Hepatocyte (in vitro differentiated cells): Measurements from ENCODE around the gene RIN2. TPM values are rescaled to one million over a fixed set of nuclear protein-coding genes. Genes with fewer than 3 reads are reported as not detected.

Source experiments
- DNase-seq: peaks from one replicate; pipeline ENCODE4 v3.0.0-alpha.2; 2016; ENCODE audit warnings: low spot score
- H2AFZ ChIP-seq: fragments of 200-600 bp; sonication (generic); 2 replicates; pipeline ENCODE4 v1.6.0; 2016; ENCODE audit warnings: antibody characterized with exemption, mild to moderate bottlenecking
- H3K27ac ChIP-seq: fragments of 200-600 bp; sonication (generic); 2 replicates; pipeline ENCODE4 v1.5.1; 2016; ENCODE audit warnings: mild to moderate bottlenecking
- H3K27me3 ChIP-seq: fragments of 200-600 bp; sonication (generic); 2 replicates; pipeline ENCODE4 v1.6.1; 2016
- H3K36me3 ChIP-seq: fragments of 200-600 bp; sonication (generic); replicated peaks from 2 replicates; pipeline ENCODE4 v1.5.1; 2016; ENCODE audit warnings: low read depth; ENCODE audit not compliant: insufficient read depth
- H3K4me1 ChIP-seq: fragments of 200-600 bp; sonication (generic); 2 replicates; pipeline ENCODE4 v1.5.1; 2016; ENCODE audit warnings: mild to moderate bottlenecking, moderate library complexity; ENCODE audit not compliant: insufficient read depth
- H3K4me2 ChIP-seq: fragments of 200-600 bp; sonication (generic); 2 replicates; pipeline ENCODE4 v1.6.0; 2016
- H3K4me3 ChIP-seq: fragments of 200-600 bp; sonication (generic); 2 replicates; pipeline ENCODE4 v1.5.1; 2016; ENCODE audit warnings: mild to moderate bottlenecking
- H3K79me2 ChIP-seq: fragments of 200-600 bp; sonication (generic); 2 replicates; pipeline ENCODE4 v1.6.0; 2017; ENCODE audit warnings: mild to moderate bottlenecking
- H3K9me2 ChIP-seq: fragments of 200-600 bp; sonication (generic); replicated peaks from 2 replicates; pipeline ENCODE4 v1.6.0; 2017; ENCODE audit warnings: mild to moderate bottlenecking; ENCODE audit not compliant: insufficient read depth
- H3K9me3 ChIP-seq: fragments of 200-600 bp; sonication (generic); 2 replicates; pipeline ENCODE4 v1.5.1; 2016; ENCODE audit warnings: low read depth, mild to moderate bottlenecking
- H4K20me1 ChIP-seq: fragments of 200-600 bp; sonication (generic); 2 replicates; pipeline ENCODE4 v1.6.0; 2016; ENCODE audit warnings: mild to moderate bottlenecking; ENCODE audit not compliant: insufficient read depth, poor library complexity, severe bottlenecking
- CTCF ChIP-seq: fragments of 200-600 bp; sonication (generic); IDR thresholded peaks from 2 replicates; pipeline ENCODE4 v1.5.1; 2016; ENCODE audit warnings: antibody characterized with exemption, mild to moderate bottlenecking; ENCODE audit not compliant: poor library complexity
- EZH2 ChIP-seq: fragments of 200-600 bp; sonication (generic); IDR thresholded peaks from 2 replicates; pipeline ENCODE4 v1.6.1; 2016; ENCODE audit warnings: antibody characterized with exemption, mild to moderate bottlenecking, borderline replicate concordance
- EZH2phosphoT487 ChIP-seq: fragments of 200-600 bp; sonication (generic); IDR thresholded peaks from one replicate; pipeline ENCODE4 v1.6.1; 2018; ENCODE audit warnings: antibody characterized with exemption, mild to moderate bottlenecking, low read depth, moderate library complexity; ENCODE audit not compliant: unreplicated experiment, severe bottlenecking
- WGBS: methylation state at CpG from one replicate; pipeline ENCODE4 v1.1.6; 2016; ENCODE audit warnings: low lambda C conversion rate; ENCODE audit errors: missing lambda C conversion rate; 5-methylcytosine and 5-hydroxymethylcytosine counted together
- polyA plus RNA-seq: library from polyadenylated mRNA; unstranded; fragments of >200 nt; fragmentation: Nextera tagmentation; extraction: Ambion mirVana; gene quantifications from 2 replicates; pipeline ENCODE4 v1.2.1, GENCODE V29; 2016
- total RNA-seq: library from RNA; depleted of rRNA; stranded (reverse); fragments of >200 nt; gene quantifications from 2 replicates; pipeline ENCODE4 v1.2.3, GENCODE V29; 2014

The RIN2 gene
- total and polyA plus RNA-seq, 2 experiments from 2014 or later, result 24.5 to 39.0 TPM

GRCh38 chr20:19784511-19785172 is 26.6 kb downstream of the RIN2 start:
- DNase-seq, result peak; percentile 90
- no peaks in the 10 kb centered on the region for H3K36me3 ChIP-seq
- H3K4me3 ChIP-seq, result no peak overlapping the region
- TF ChIP-seq EZH2 (no peak), EZH2phosphoT487 (no peak), CTCF (peak; percentile 89)
- H3K9me3 ChIP-seq, result no peaks in the 10 kb centered on the region
- peak overlapping the region; percentile 60 for H3K4me2 ChIP-seq
- 10% methylated on average over 11 of the region's 11 CpGs for WGBS
- no peaks in the 10 kb centered on the region for H3K9me2 ChIP-seq
- H3K4me1 ChIP-seq, result peaks cover 29% of the 10 kb centered on the region
- H3K79me2 ChIP-seq, result peaks cover 7% of the 10 kb centered on the region
- no peak overlapping the region for H2AFZ ChIP-seq
- peak overlapping the region; percentile 75 for H3K27ac ChIP-seq
- H4K20me1 ChIP-seq, result no peaks in the 10 kb centered on the region
- H3K27me3 ChIP-seq, result no peaks in the 10 kb centered on the region

GRCh38 chr20:19785173-19785982 is 27.3 kb downstream of the RIN2 start:
- Histone ChIP-seq H4K20me1 (no peaks in the 10 kb centered on the region), H3K9me2 (no peaks in the 10 kb centered on the region), H3K4me2 (peak overlapping the region; percentile 45), H3K9me3 (no peaks in the 10 kb centered on the region), H3K4me1 (peaks cover 29% of the 10 kb centered on the region), H3K27ac (peak overlapping the region; percentile 75), H3K79me2 (peaks cover 9% of the 10 kb centered on the region), H3K4me3 (no peak overlapping the region), H3K27me3 (no peaks in the 10 kb centered on the region), H3K36me3 (no peaks in the 10 kb centered on the region), H2AFZ (no peak overlapping the region)
- WGBS, result 59% methylated on average over 5 of the region's 5 CpGs
- no peak for TF ChIP-seq CTCF
- TF ChIP-seq EZH2phosphoT487, result no peak
- TF ChIP-seq EZH2, result no peak
- no peak for DNase-seq

- H3K27ac ChIP-seq, result peak overlapping the region; percentile 75
- no peak overlapping the region for H2AFZ ChIP-seq
Measured at GRCh38 chr20:19785983-19786285, 27.9 kb downstream of the RIN2 start.

More at GRCh38 chr20:19785983-19786285, 27.9 kb downstream of the RIN2 start:
- peaks cover 29% of the 10 kb centered on the region for H3K4me1 ChIP-seq
- no peaks in the 10 kb centered on the region for H3K27me3 ChIP-seq
- H3K79me2 ChIP-seq, result peaks cover 14% of the 10 kb centered on the region
- H3K9me3 ChIP-seq, result no peaks in the 10 kb centered on the region
- WGBS, result 97% methylated on average over 1 of the region's 1 CpG
- no peaks in the 10 kb centered on the region for H3K9me2 ChIP-seq
- DNase-seq, result no peak
- H3K4me3 ChIP-seq, result no peak overlapping the region
- no peak for TF ChIP-seq CTCF
- no peak for TF ChIP-seq EZH2phosphoT487
- TF ChIP-seq EZH2, result no peak
- no peaks in the 10 kb centered on the region for H3K36me3 ChIP-seq
- H4K20me1 ChIP-seq, result no peaks in the 10 kb centered on the region
- no peak overlapping the region for H3K4me2 ChIP-seq
